Transverse colon (tissue), 4 donors: Measurements from ENCODE around the gene ARHGEF4. TPM values are rescaled to one million over a fixed set of nuclear protein-coding genes. Genes with fewer than 3 reads are reported as not detected.
"Not testable (repeated sequence)": the region's sequence is repeated elsewhere in the genome, so short reads cannot be mapped to it uniquely, and the experiment has no call there.

Source experiments
- DNase-seq: peaks from one replicate; pipeline ENCODE4 v3.0.0-alpha.2; 2019
- H3K27ac ChIP-seq, 4 donors: fragments of 200-600 bp; sonication (generic); 2 replicates each; pipeline ENCODE4 v1.5.1; 2016 to 2018; ENCODE audit warnings: inconsistent platforms in 4 of 4
- H3K27me3 ChIP-seq: fragments of 200-600 bp; sonication (generic); 2 replicates; pipeline ENCODE4 v1.5.1; 2017; ENCODE audit warnings: inconsistent platforms
- H3K36me3 ChIP-seq, 4 donors: fragments of 200-600 bp; sonication (generic); 2 replicates each; pipeline ENCODE4 v1.5.1; 2017 to 2019; ENCODE audit warnings: inconsistent platforms in 4 of 4
- H3K4me1 ChIP-seq, 4 donors: fragments of 200-600 bp; sonication (generic); 2 replicates each; pipeline ENCODE4 v1.5.1; 2017 to 2020; ENCODE audit warnings: inconsistent platforms in 4 of 4
- H3K4me3 ChIP-seq, 4 donors: fragments of 200-600 bp; sonication (generic); 1 replicate in 1 of 4; 2 replicates in 3 of 4; pipeline versions ENCODE4 v1.5.1 to v1.6.1; 2017 to 2019; ENCODE audit warnings: inconsistent platforms in 4 of 4
- H3K9me3 ChIP-seq, 2 donors: fragments of 200-600 bp; sonication (generic); 2 replicates each; pipeline ENCODE4 v1.5.1; 2017 to 2019; ENCODE audit warnings: inconsistent platforms in 2 of 2
- EP300 ChIP-seq: sonication (generic); formaldehyde crosslinking; IDR thresholded peaks from one replicate; pipeline ENCODE4 v1.6.1; 2017; ENCODE audit warnings: antibody characterized with exemption, low read depth
- POLR2A ChIP-seq: fragments of 450-650 bp; IDR thresholded peaks from one replicate; pipeline ENCODE4 v1.6.1; 2016; ENCODE audit warnings: antibody characterized with exemption, mild to moderate bottlenecking, moderate library complexity
- POLR2AphosphoS5 ChIP-seq, 3 donors: sonication (generic); formaldehyde crosslinking; IDR thresholded peaks; one replicate each; pipeline ENCODE4 v1.6.1; 2016; ENCODE audit warnings: antibody characterized with exemption in 3 of 3
- WGBS, 2 donors: methylation state at CpG; one replicate each; pipeline ENCODE4 v1.1.5; 2018; ENCODE audit warnings: low coverage in 1 of 2; 5-methylcytosine and 5-hydroxymethylcytosine counted together
- in situ Hi-C, 4 donors: fragments of 200-750 bp; cut with MboI; loops; one replicate each; pipeline versions ENCODE4 v1.15.0 to v1.15.1; 2017; ENCODE audit warnings: low sequenced_read_pairs in 3 of 4, low pct_ligation_motif_present in 1 of 4, low pct_unique_long_range_greater_than_20kb in 1 of 4
- intact Hi-C: fragments of 100-400 bp; cut with DNase I; formaldehyde crosslinking; loops from one replicate; pipeline ENCODE4 v1.15.1; 2023; ENCODE audit warnings: low total_unique reads
- total RNA-seq, 4 donors: library from RNA; depleted of rRNA; stranded (reverse); fragments of >200 nt; gene quantifications; one replicate each; pipeline ENCODE4 v1.1.0, GENCODE V29; 2016
- TF ChIP-seq, protein P1 (sequence below), 5 experiments: fragments of 200-600 bp in 3 of 5; fragments of 450-650 bp in 2 of 5; sonication (generic) in 3 of 5; IDR thresholded peaks; 1 replicate in 2 of 5; 2 replicates in 3 of 5; pipeline ENCODE4 v1.5.1; 2016 to 2017; ENCODE audit warnings: antibody characterized with exemption in 5 of 5, inconsistent platforms in 3 of 5, mild to moderate bottlenecking in 2 of 5, moderate library complexity in 1 of 5

Gene ARHGEF4
- total RNA-seq, 4 donors from 2014 or later = 1.2 to 16.8 (median 1.7) TPM

DNA sequence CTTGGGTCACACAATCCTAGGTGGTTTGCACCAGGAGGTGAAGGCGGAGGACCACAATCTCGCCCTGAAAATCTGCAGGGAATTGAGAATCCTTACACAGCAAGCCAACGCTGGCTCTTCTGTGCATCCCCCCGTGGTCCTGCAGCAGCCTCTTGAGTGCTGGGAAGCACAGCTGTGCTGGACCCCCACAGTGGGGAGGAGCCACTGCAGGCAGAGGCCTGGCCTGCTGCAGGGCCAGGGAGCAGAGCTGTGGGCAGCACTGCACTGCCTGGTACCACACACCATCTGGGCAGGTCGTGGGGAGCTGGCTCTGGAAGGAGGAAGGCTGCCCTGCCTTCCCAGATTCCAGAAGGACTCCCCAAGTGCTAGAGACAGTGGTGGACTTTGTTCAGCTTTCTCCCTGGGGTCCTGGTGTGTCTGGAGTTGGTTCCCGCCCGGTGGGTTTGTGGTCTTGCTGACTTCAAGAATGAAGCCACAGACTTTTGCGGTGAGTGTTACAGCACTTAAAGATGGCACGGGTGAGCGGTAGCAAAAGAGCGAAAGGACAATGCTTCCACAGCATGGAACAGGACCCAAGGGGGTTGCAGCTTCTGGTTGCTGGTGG is 150.3 kb downstream of the ARHGEF4 start:
- TF ChIP-seq, protein P1, sequence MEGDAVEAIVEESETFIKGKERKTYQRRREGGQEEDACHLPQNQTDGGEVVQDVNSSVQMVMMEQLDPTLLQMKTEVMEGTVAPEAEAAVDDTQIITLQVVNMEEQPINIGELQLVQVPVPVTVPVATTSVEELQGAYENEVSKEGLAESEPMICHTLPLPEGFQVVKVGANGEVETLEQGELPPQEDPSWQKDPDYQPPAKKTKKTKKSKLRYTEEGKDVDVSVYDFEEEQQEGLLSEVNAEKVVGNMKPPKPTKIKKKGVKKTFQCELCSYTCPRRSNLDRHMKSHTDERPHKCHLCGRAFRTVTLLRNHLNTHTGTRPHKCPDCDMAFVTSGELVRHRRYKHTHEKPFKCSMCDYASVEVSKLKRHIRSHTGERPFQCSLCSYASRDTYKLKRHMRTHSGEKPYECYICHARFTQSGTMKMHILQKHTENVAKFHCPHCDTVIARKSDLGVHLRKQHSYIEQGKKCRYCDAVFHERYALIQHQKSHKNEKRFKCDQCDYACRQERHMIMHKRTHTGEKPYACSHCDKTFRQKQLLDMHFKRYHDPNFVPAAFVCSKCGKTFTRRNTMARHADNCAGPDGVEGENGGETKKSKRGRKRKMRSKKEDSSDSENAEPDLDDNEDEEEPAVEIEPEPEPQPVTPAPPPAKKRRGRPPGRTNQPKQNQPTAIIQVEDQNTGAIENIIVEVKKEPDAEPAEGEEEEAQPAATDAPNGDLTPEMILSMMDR (IDR thresholded peaks at IDR 0.05) = no peak
- TF ChIP-seq POLR2AphosphoS5 (IDR thresholded peaks at IDR 0.05) = no peak
- no peak for TF ChIP-seq EP300
- TF ChIP-seq POLR2A = no peak
- in situ Hi-C loops (no loop called here), intact Hi-C loops (no loop called here)
- Histone ChIP-seq H3K9me3 (no peaks in the 10 kb centered on the region), H3K4me1 (no peaks in the 10 kb centered on the region), H3K27me3 (no peaks in the 10 kb centered on the region), H3K36me3 (no peaks in the 10 kb centered on the region), H3K27ac (no peak overlapping the region), H3K4me3 (no peak overlapping the region)
- no peak for DNase-seq
- 82 to 96% methylated on average over 5 to 11 of the region's 11 CpGs for WGBS, 2 donors

- H3K9me3 ChIP-seq = no peaks in the 10 kb centered on the region
- in situ Hi-C loops = no loop called here
- H3K36me3 ChIP-seq = no peaks in the 10 kb centered on the region
- no peak overlapping the region for H3K4me3 ChIP-seq
- TF ChIP-seq POLR2A (no peak), EP300 (no peak), POLR2AphosphoS5 (IDR thresholded peaks at IDR 0.05) (no peak)
- TF ChIP-seq, protein P1 (IDR thresholded peaks at IDR 0.05) = no peak
- no peak overlapping the region for H3K27ac ChIP-seq
- 53 to 85% methylated on average over 5 to 15 of the region's 15 CpGs for WGBS, 2 donors
- DNase-seq = no peak
- H3K27me3 ChIP-seq = no peaks in the 10 kb centered on the region
- no peaks in the 10 kb centered on the region for H3K4me1 ChIP-seq
- intact Hi-C loops = no loop called here
Measured at GRCh38 chr2:130987519-130988425, 151.1 kb downstream of the ARHGEF4 start.

- WGBS, 2 donors = 96% methylated on average over 24 of the region's 32 CpGs; no CpG with 5 or more reads in 1 of the 2 donors
- H3K36me3 ChIP-seq, H3K27me3 ChIP-seq, H3K4me1 ChIP-seq, intact Hi-C loops, H3K9me3 ChIP-seq, in situ Hi-C loops, DNase-seq, H3K27ac ChIP-seq, H3K4me3 ChIP-seq: not testable (repeated sequence)
Measured at GRCh38 chr2:130991446-130991845, 154.7 kb downstream of the ARHGEF4 start.

GRCh38 chr2:130992003-130992402 is 155.3 kb downstream of the ARHGEF4 start:
- H3K36me3 ChIP-seq, H3K4me1 ChIP-seq, H3K9me3 ChIP-seq, intact Hi-C loops, H3K4me3 ChIP-seq, H3K27me3 ChIP-seq, in situ Hi-C loops, H3K27ac ChIP-seq, DNase-seq: not testable (repeated sequence)
- WGBS, 2 donors = 93% methylated on average over 10 of the region's 10 CpGs; no CpG with 5 or more reads in 1 of the 2 donors

GRCh38 chr2:130996691-130997090 is 160.0 kb downstream of the ARHGEF4 start:
- intact Hi-C loops = no loop called here
- H3K27me3 ChIP-seq = peaks cover 4% of the 10 kb centered on the region
- TF ChIP-seq POLR2A (no peak), EP300 (no peak), POLR2AphosphoS5 (IDR thresholded peaks at IDR 0.05) (no peak)
- TF ChIP-seq, protein P1 (IDR thresholded peaks at IDR 0.05) = no peak
- in situ Hi-C loops = no loop called here
- H3K27ac ChIP-seq = no peak overlapping the region
- no peak overlapping the region for H3K4me3 ChIP-seq
- no peaks in the 10 kb centered on the region for H3K9me3 ChIP-seq
- H3K36me3 ChIP-seq = no peaks in the 10 kb centered on the region
- H3K4me1 ChIP-seq = no peaks in the 10 kb centered on the region
- DNase-seq = no peak
- WGBS, 2 donors = 62 to 75% methylated on average over 1 to 3 of the region's 3 CpGs
